Caki2 (cell line): ENCODE measurements around the gene EVL. TPM values are rescaled to one million over a fixed set of nuclear protein-coding genes. Genes with fewer than 3 reads are reported as not detected.

ENCODE experiments used
- total RNA-seq: library from RNA; depleted of rRNA; stranded (reverse); fragments of >200 nt; shearing (Covaris generic); gene quantifications from 2 replicates; pipeline ENCODE4 v1.2.3, GENCODE V29; 2014; ENCODE audit warnings: low replicate concordance; rRNA removed

The EVL gene
- total RNA-seq, 1 experiment from 2014 or later: 2.1 TPM

Other genes starting within 250 kb of the EVL start
- 0.14 and 1.5 TPM in 2 replicates for gene DEGS2, start 94.2 kb downstream of the EVL start, total RNA-seq
- gene YY1, start 173.7 kb downstream of the EVL start, total RNA-seq: 44.4 and 54.2 TPM in 2 replicates
- gene SLC25A29, start 241.0 kb downstream of the EVL start, total RNA-seq: 33.6 and 46.0 TPM in 2 replicates